Endothelial cell of umbilical vein (primary cell): Measurements from ENCODE around the gene SMAD6. TPM values are rescaled to one million over a fixed set of nuclear protein-coding genes. Genes with fewer than 3 reads are reported as not detected.

Experiments used
- BruUV-seq: library from RNA; stranded (reverse); fragments of 400-500 nt; replicated peaks from 2 replicates; lab custom pipeline; 2021; lab: Mats Ljungman, UMichigan
- CTCF ChIA-PET: fragments of 300-600, 350-600 bp; sonication (Branson Sonifier 250); formaldehyde crosslinking; loops from one replicate; lab custom pipeline; 2021; ENCODE audit warnings: antibody characterized with exemption, inconsistent platforms; lab: Charles Lee
- POLR2A ChIA-PET: fragments of 300-600, 350-600 bp; sonication (Branson Sonifier 250); formaldehyde crosslinking; loops from one replicate; lab custom pipeline; 2021; ENCODE audit warnings: antibody characterized with exemption, inconsistent platforms; lab: Charles Lee
- DNase-seq: peaks from one replicate; pipeline ENCODE4 v3.0.0-alpha.2; 2011; ENCODE audit warnings: low read depth, low spot score
- FAIRE-seq: peaks from 2 replicates; lab custom pipeline; 2011; peaks lifted over from hg19 to GRCh38; lab: Jason Lieb, UNC
- H2AFZ ChIP-seq: 2 replicates; pipeline ENCODE4 v1.6.0; 2012; ENCODE audit warnings: low read depth, low read length, control low read depth, inconsistent platforms
- H3K27ac ChIP-seq: 2 replicates; pipeline ENCODE4 v1.5.1; 2011; ENCODE audit warnings: low read depth, mild to moderate bottlenecking, control low read depth, low read length, moderate library complexity; ENCODE audit not compliant: insufficient read depth
- H3K27me3 ChIP-seq, 2 experiments: 2 replicates each; pipeline versions ENCODE4 v1.6.0 to v1.6.1; 2011; ENCODE audit warnings: low read length in 2 of 2, mixed read lengths in 1 of 2; ENCODE audit not compliant: control insufficient read depth in 2 of 2, insufficient read depth in 2 of 2
- H3K36me3 ChIP-seq, 2 experiments: 2 replicates in 1 of 2; 3 replicates in 1 of 2; pipeline ENCODE4 v1.5.1; 2011; ENCODE audit warnings: low read length in 2 of 2, mild to moderate bottlenecking in 1 of 2, moderate library complexity in 1 of 2; ENCODE audit not compliant: control insufficient read depth in 2 of 2, insufficient read depth in 2 of 2; ENCODE audit errors: extremely low read depth in 1 of 2
- H3K4me1 ChIP-seq: 3 replicates; pipeline ENCODE4 v1.5.1; 2011; ENCODE audit warnings: mild to moderate bottlenecking, low read length; ENCODE audit not compliant: control insufficient read depth, insufficient read depth; ENCODE audit errors: extremely low read depth
- H3K4me2 ChIP-seq: 2 replicates; pipeline ENCODE4 v1.6.1; 2011; ENCODE audit warnings: low read length, control low read depth, mixed read lengths; ENCODE audit not compliant: insufficient read depth
- H3K4me3 ChIP-seq, 3 experiments: fragments of 200-600 bp in 1 of 3; sonication (generic), shearing (Covaris generic) in 1 of 3; replicated peaks in 1 of 3; 2 replicates each; pipeline ENCODE4 v1.5.1; 2011 to 2016; ENCODE audit warnings: control low read depth in 3 of 3, low read length in 3 of 3, mild to moderate bottlenecking in 2 of 3, inconsistent platforms in 1 of 3, low read depth in 1 of 3, moderate library complexity in 1 of 3; ENCODE audit not compliant: insufficient read depth in 1 of 3
- H3K79me2 ChIP-seq: 2 replicates; pipeline ENCODE4 v1.6.0; 2012; ENCODE audit warnings: low read length, inconsistent platforms; ENCODE audit not compliant: control insufficient read depth, insufficient read depth
- H3K9ac ChIP-seq: replicated peaks from 2 replicates; pipeline ENCODE3; 2011; ENCODE audit warnings: low read length, control low read depth; ENCODE audit not compliant: insufficient read depth; ENCODE audit errors: extremely low read depth
- H3K9me1 ChIP-seq: replicated peaks from 3 replicates; pipeline ENCODE4 v1.6.0; 2011; ENCODE audit warnings: mild to moderate bottlenecking, low read length; ENCODE audit not compliant: control insufficient read depth, insufficient read depth; ENCODE audit errors: extremely low read depth
- H3K9me3 ChIP-seq: replicated peaks from 2 replicates; pipeline ENCODE4 v1.5.1; 2012; ENCODE audit warnings: low read length, inconsistent platforms; ENCODE audit not compliant: control insufficient read depth, insufficient read depth
- H4K20me1 ChIP-seq: replicated peaks from 2 replicates; pipeline ENCODE3; 2011; ENCODE audit warnings: mild to moderate bottlenecking, low read length; ENCODE audit not compliant: control insufficient read depth, insufficient read depth; ENCODE audit errors: extremely low read depth
- EZH2 ChIP-seq: IDR thresholded peaks from 2 replicates; pipeline ENCODE4 v1.6.1; 2012; ENCODE audit warnings: borderline replicate concordance, low read depth, mild to moderate bottlenecking, moderate library complexity, low read length, inconsistent platforms; ENCODE audit not compliant: severe bottlenecking
- FOS ChIP-seq: IDR thresholded peaks from 2 replicates; pipeline ENCODE4 v1.6.1; 2011; ENCODE audit warnings: mild to moderate bottlenecking, low read length, moderate library complexity, borderline replicate concordance; ENCODE audit not compliant: insufficient read depth
- GATA2 ChIP-seq: IDR thresholded peaks from 2 replicates; pipeline ENCODE4 v1.7.0; 2011; ENCODE audit warnings: low read depth, mild to moderate bottlenecking, moderate library complexity, mixed read lengths, low read length; ENCODE audit not compliant: insufficient read length, insufficient read depth
- JUN ChIP-seq: IDR thresholded peaks from 2 replicates; pipeline ENCODE4 v1.6.1; 2011; ENCODE audit warnings: borderline replicate concordance, low read depth; ENCODE audit not compliant: insufficient read length, insufficient read depth
- MYC ChIP-seq: IDR thresholded peaks from one replicate; pipeline ENCODE4 v1.6.1; 2011; ENCODE audit warnings: mild to moderate bottlenecking, low read depth, low read length
- POLR2A ChIP-seq: IDR thresholded peaks from 2 replicates; pipeline ENCODE4 v1.6.1; 2012; ENCODE audit warnings: low read depth, mild to moderate bottlenecking, control low read depth, low read length
- POLR2AphosphoS5 ChIP-seq: IDR thresholded peaks from 2 replicates; pipeline ENCODE4 v1.6.1; 2012; ENCODE audit warnings: low read depth, mild to moderate bottlenecking, control low read depth, low read length, moderate library complexity; ENCODE audit not compliant: insufficient read depth
- dilution Hi-C: fragments of 300-500 bp; cut with MboI; formaldehyde crosslinking; loops from one replicate; pipeline ENCODE4 v1.15.0; 2019; ENCODE audit warnings: low sequenced_read_pairs; ENCODE audit not compliant: extremely low pct_ligation_motif_present
- intact Hi-C: fragments of 100-400 bp; cut with micrococcal nuclease; formaldehyde crosslinking; loops from one replicate; pipeline ENCODE4 v1.10.0; 2022
- polyA plus RNA-seq, 4 experiments: library from polyadenylated mRNA; depleted of rRNA in 3 of 4; stranded (reverse) in 3 of 4; unstranded in 1 of 4; fragments of >200 nt; gene quantifications; 2 replicates each; pipeline versions ENCODE4 v1.2.1 to v1.2.3, GENCODE V29; 2011 to 2012; ENCODE audit warnings: missing spikeins in 1 of 4
- total RNA-seq: library from RNA; stranded (reverse); gene quantifications from 2 replicates; pipeline ENCODE4 v1.2.3, GENCODE V29; 2021
- TF ChIP-seq, protein P1 (sequence below), 2 donors: IDR thresholded peaks; 1 replicate in 1 of 2; 2 replicates in 1 of 2; pipeline ENCODE4 v1.5.1; 2011; ENCODE audit warnings: low read length in 2 of 2, mild to moderate bottlenecking in 2 of 2, moderate library complexity in 2 of 2, control low read depth in 1 of 2, inconsistent platforms in 1 of 2, low read depth in 1 of 2; ENCODE audit not compliant: insufficient read depth in 1 of 2; ENCODE audit errors: extremely low read depth in 1 of 2
- TF ChIP-seq, protein P2 (sequence below): IDR thresholded peaks from 2 replicates; pipeline ENCODE4 v1.6.1; 2011; ENCODE audit not compliant: insufficient read depth, insufficient read length

The SMAD6 gene
- total and polyA plus RNA-seq, 2 donors (not counting 3 experiments of a cell fraction or from before 2014, with no cell fraction given) = 7.3 to 12.5 TPM

DNA sequence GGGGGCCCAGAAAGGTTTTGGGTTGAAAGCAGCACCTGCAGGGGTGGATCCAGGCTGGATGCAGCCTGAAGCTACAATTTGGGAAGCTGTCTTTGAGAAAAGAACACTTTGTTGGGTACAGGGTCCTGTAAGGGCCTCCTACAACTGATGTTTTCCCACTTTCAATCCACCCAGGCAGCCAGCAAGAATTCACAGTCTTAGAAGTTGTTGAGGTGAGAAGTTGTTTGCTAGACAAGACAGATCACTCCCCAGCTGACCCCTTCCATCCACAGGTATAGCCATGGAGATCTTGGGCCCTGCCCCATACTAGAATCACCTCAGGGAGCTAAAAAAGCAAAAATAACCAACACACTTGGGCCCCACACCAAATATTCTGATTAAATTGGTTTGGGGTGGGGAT lies 10.3 kb upstream of the SMAD6 start:
- no peak overlapping the region for H3K4me2 ChIP-seq
- BruUV-seq = no TSS peak
- FAIRE-seq (peak; percentile 26), DNase-seq (no peak)
- H3K27me3 ChIP-seq = no peaks in the 10 kb centered on the region
- ChIA-PET CTCF (no interaction called here), POLR2A (no interaction called here)
- H3K4me1 ChIP-seq = peaks cover 3% of the 10 kb centered on the region
- H3K36me3 ChIP-seq = no peaks in the 10 kb centered on the region
- H4K20me1 ChIP-seq = no peaks in the 10 kb centered on the region
- H3K9me1 ChIP-seq = no peaks in the 10 kb centered on the region
- no peaks in the 10 kb centered on the region for H3K79me2 ChIP-seq
- H2AFZ ChIP-seq = no peak overlapping the region
- intact Hi-C loops = no loop called here
- no peak overlapping the region for H3K9ac ChIP-seq
- TF ChIP-seq MYC (no peak), POLR2AphosphoS5 (no peak), FOS (no peak)
- TF ChIP-seq, protein P1, sequence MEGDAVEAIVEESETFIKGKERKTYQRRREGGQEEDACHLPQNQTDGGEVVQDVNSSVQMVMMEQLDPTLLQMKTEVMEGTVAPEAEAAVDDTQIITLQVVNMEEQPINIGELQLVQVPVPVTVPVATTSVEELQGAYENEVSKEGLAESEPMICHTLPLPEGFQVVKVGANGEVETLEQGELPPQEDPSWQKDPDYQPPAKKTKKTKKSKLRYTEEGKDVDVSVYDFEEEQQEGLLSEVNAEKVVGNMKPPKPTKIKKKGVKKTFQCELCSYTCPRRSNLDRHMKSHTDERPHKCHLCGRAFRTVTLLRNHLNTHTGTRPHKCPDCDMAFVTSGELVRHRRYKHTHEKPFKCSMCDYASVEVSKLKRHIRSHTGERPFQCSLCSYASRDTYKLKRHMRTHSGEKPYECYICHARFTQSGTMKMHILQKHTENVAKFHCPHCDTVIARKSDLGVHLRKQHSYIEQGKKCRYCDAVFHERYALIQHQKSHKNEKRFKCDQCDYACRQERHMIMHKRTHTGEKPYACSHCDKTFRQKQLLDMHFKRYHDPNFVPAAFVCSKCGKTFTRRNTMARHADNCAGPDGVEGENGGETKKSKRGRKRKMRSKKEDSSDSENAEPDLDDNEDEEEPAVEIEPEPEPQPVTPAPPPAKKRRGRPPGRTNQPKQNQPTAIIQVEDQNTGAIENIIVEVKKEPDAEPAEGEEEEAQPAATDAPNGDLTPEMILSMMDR (IDR thresholded peaks at IDR 0.05; ENCODE audit: extremely low read depth in 1 of 2, insufficient read depth in 1 of 2, low read depth in 1 of 2, low read length in 2 of 2) = no peak
- H3K9me3 ChIP-seq = no peaks in the 10 kb centered on the region
- no peak overlapping the region for H3K4me3 ChIP-seq
- no peak overlapping the region for H3K27ac ChIP-seq
- dilution Hi-C loops = no loop called here

DNA sequence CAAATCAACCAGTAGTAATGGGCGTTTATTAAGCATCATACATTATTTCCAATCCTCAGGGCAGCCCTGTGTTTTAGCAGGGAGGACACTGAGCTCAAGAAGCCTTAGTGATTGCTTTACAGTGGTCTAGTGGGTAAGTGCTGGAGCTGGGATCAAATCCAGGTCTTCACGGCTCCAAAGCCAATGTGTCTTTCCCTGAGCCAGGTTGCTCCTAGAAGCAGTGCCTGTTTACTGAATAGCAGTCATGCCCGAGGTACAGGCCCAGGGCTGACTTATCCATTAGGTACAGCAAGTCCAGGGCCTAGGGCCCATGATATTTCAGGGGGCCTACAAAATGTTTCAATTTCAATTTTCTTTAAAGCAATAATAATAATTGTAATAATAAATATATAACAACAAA lies 9.6 kb upstream of the SMAD6 start:
- peaks cover 3% of the 10 kb centered on the region for H3K4me1 ChIP-seq
- FAIRE-seq = no peak
- no peaks in the 10 kb centered on the region for H3K9me1 ChIP-seq
- no peak for DNase-seq
- no peaks in the 10 kb centered on the region for H4K20me1 ChIP-seq
- no peaks in the 10 kb centered on the region for H3K79me2 ChIP-seq
- H3K4me2 ChIP-seq = no peak overlapping the region
- dilution Hi-C loops = no loop called here
- no peaks in the 10 kb centered on the region for H3K9me3 ChIP-seq
- ChIA-PET POLR2A (no interaction called here), CTCF (no interaction called here)
- no peaks in the 10 kb centered on the region for H3K27me3 ChIP-seq
- H3K4me3 ChIP-seq = no peak overlapping the region
- no peak overlapping the region for H3K27ac ChIP-seq
- H3K36me3 ChIP-seq = no peaks in the 10 kb centered on the region
- intact Hi-C loops = no loop called here
- TF ChIP-seq, protein P1 (IDR thresholded peaks at IDR 0.05; ENCODE audit: extremely low read depth in 1 of 2, insufficient read depth in 1 of 2, low read depth in 1 of 2, low read length in 2 of 2) = no peak
- TF ChIP-seq POLR2A = no peak
- TF ChIP-seq GATA2 = no peak
- TF ChIP-seq EZH2 = no peak
- TF ChIP-seq FOS = no peak
- TF ChIP-seq, protein P2, sequence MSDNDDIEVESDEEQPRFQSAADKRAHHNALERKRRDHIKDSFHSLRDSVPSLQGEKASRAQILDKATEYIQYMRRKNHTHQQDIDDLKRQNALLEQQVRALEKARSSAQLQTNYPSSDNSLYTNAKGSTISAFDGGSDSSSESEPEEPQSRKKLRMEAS = no peak
- TF ChIP-seq POLR2AphosphoS5 = no peak
- TF ChIP-seq JUN = no peak
- no peak for TF ChIP-seq MYC
- no peak overlapping the region for H3K9ac ChIP-seq
- peak overlapping the region; percentile 11 for H2AFZ ChIP-seq
- no TSS peak for BruUV-seq
